Spinal cord (tissue), 10 donors: Measurements from ENCODE around the gene KCND1. TPM values are rescaled to one million over a fixed set of nuclear protein-coding genes. Genes with fewer than 3 reads are reported as not detected.
A peak's percentile ranks its signal among the peaks of the same experiment; 100 is the strongest.

Source experiments
- DNase-seq, 6 donors: peaks; one replicate each; pipeline versions ENCODE4 v3.0.0 to v3.0.0-alpha.2; 2013 to 2015; ENCODE audit warnings: low spot score in 6 of 6, low read depth in 4 of 6
- H3K27ac ChIP-seq: one replicate; pipeline ENCODE4 v1.5.1; 2013; ENCODE audit warnings: low read depth, low read length, control low read depth
- H3K27me3 ChIP-seq: one replicate; pipeline ENCODE4 v1.6.1; 2013; ENCODE audit warnings: low read length; ENCODE audit not compliant: control insufficient read depth, insufficient read depth
- H3K36me3 ChIP-seq: one replicate; pipeline ENCODE4 v1.6.1; 2013; ENCODE audit warnings: low read length; ENCODE audit not compliant: control insufficient read depth, insufficient read depth
- H3K4me1 ChIP-seq: one replicate; pipeline ENCODE4 v1.6.1; 2013; ENCODE audit warnings: low read length; ENCODE audit not compliant: control insufficient read depth, insufficient read depth
- H3K4me3 ChIP-seq: one replicate; pipeline ENCODE4 v1.5.1; 2013; ENCODE audit warnings: low read depth, low read length, control low read depth
- H3K9me3 ChIP-seq: one replicate; pipeline ENCODE4 v1.6.1; 2013; ENCODE audit warnings: low read length; ENCODE audit not compliant: control insufficient read depth, insufficient read depth
- WGBS: methylation state at CpG from one replicate; pipeline ENCODE4 v1.1.5; 2013; ENCODE audit warnings: missing lambda C conversion rate; ENCODE audit not compliant: insufficient coverage; 5-methylcytosine and 5-hydroxymethylcytosine counted together
- polyA plus RNA-seq, 2 donors: library from polyadenylated mRNA; unstranded; fragments of 120-200 nt; gene quantifications; one replicate each; pipeline ENCODE4 v1.2.1, GENCODE V29; 2013; ENCODE audit not compliant: insufficient read length in 2 of 2
- total RNA-seq, 2 donors: library from RNA; depleted of rRNA in 1 of 2; stranded (reverse); fragments of 120-200 nt in 1 of 2; fragments of >200 nt in 1 of 2; gene quantifications; one replicate each; pipeline versions ENCODE4 v1.2.3 to v1.2.4, GENCODE V29; 2013 to 2014
- donor health status: healthy.

KCND1 gene
- total and polyA plus RNA-seq, 4 donors = 1.8 to 6.7 (median 4.7) TPM

- H3K9me3 ChIP-seq = no peaks in the 10 kb centered on the region
- 51% methylated on average over 2 of the region's 5 CpGs for WGBS
- H3K4me1 ChIP-seq = no peaks in the 10 kb centered on the region
- H3K27ac ChIP-seq = no peak overlapping the region
- DNase-seq = no peak
- peaks cover 45% of the 10 kb centered on the region for H3K36me3 ChIP-seq
- H3K27me3 ChIP-seq = no peaks in the 10 kb centered on the region
- H3K4me3 ChIP-seq = no peak overlapping the region
Observed at GRCh38 chrX:48978226-48978625, 6.6 kb upstream of the KCND1 start.

- Histone ChIP-seq H3K27me3 (no peaks in the 10 kb centered on the region), H3K4me1 (peaks cover 14% of the 10 kb centered on the region), H3K9me3 (no peaks in the 10 kb centered on the region), H3K27ac (no peak overlapping the region), H3K4me3 (no peak overlapping the region), H3K36me3 (peaks cover 31% of the 10 kb centered on the region)
- no peak for DNase-seq
- 66% methylated on average over 6 of the region's 6 CpGs for whole genome bisulfite sequencing
Observed at GRCh38 chrX:48976086-48976485, 4.4 kb upstream of the KCND1 start.

- Histone ChIP-seq H3K4me3 (no peak overlapping the region), H3K27ac (no peak overlapping the region), H3K9me3 (no peaks in the 10 kb centered on the region), H3K4me1 (peaks cover 15% of the 10 kb centered on the region), H3K27me3 (no peaks in the 10 kb centered on the region), H3K36me3 (peaks cover 27% of the 10 kb centered on the region)
- 73% methylated on average over 2 of the region's 5 CpGs for WGBS
- no peak for DNase-seq
Observed at GRCh38 chrX:48975541-48975940, 3.9 kb upstream of the KCND1 start.

DNA sequence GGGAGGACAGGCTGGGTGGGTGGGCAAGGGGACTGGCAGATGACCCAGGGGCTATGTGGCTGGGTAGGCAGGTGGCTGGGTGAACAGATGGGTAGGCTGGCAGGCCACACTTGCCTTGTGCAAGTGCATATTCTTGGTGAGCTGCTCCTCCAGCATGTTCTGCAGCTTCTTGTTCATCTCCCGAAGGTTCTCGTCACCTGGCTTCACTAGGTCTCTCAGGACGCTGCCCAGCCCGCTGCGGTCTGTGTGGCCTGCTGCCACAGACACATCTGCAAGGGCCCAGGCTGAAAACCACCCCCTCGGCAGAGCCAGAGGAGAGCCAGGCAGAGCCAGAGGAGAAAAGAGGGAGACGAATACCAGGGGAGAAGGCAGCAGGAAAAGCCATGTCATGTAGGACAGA lies 3.4 kb upstream of the KCND1 start:
- H3K27ac ChIP-seq = no peak overlapping the region
- H3K9me3 ChIP-seq = no peaks in the 10 kb centered on the region
- peaks cover 15% of the 10 kb centered on the region for H3K4me1 ChIP-seq
- no peaks in the 10 kb centered on the region for H3K27me3 ChIP-seq
- no peak overlapping the region for H3K4me3 ChIP-seq
- DNase-seq = no peak
- WGBS = 92% methylated on average over 6 of the region's 7 CpGs
- peaks cover 27% of the 10 kb centered on the region for H3K36me3 ChIP-seq

DNA sequence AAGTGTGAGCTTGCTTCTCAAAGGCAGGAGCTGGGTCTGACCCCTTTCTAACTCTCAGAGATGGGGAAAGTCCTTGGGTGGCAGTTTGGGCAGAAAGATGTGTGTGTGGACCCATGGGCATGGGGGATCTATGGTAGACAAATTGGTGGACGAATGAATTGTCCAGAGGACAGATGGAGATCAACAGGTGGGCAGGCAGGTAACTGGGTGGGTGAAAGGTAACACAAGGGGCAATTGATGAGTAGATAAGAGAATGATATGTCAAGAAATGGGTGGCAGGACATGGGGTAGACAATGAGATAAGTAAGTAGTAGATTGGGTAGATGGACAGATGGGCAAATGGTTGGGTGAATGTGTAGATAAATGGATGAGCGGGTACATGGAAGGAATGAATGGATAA lies 2.9 kb upstream of the KCND1 start:
- 74% methylated on average over 2 of the region's 2 CpGs for WGBS

DNA sequence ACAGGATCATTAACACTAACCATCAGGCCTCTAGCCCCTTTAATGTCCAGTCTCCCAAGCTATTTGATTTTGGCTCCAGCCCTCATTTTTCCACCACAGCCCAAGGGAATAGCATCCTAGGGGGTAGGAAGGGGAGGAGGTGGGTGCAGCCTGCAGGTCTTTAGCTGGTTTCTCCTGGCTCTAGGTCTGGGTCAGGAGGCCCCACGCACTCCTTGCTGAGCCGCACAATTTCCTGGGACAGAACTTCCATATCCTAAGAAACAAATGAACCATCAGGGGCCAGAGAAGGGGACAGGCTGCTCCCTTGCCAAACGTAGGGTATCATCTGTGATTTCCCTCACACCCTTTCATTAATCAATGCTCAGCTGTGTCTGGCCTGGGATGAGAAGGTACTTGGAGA lies 2.4 kb upstream of the KCND1 start:
- 75% methylated on average over 2 of the region's 3 CpGs for WGBS
- no peak overlapping the region for H3K4me3 ChIP-seq
- peaks cover 29% of the 10 kb centered on the region for H3K36me3 ChIP-seq
- peaks cover 15% of the 10 kb centered on the region for H3K4me1 ChIP-seq
- DNase-seq = no peak
- H3K27me3 ChIP-seq = no peaks in the 10 kb centered on the region
- no peaks in the 10 kb centered on the region for H3K9me3 ChIP-seq
- no peak overlapping the region for H3K27ac ChIP-seq

More for the DNA sequence above, 2.9 kb upstream of the KCND1 start:
- Histone ChIP-seq H3K36me3 (peaks cover 26% of the 10 kb centered on the region), H3K27me3 (no peaks in the 10 kb centered on the region), H3K27ac (no peak overlapping the region), H3K9me3 (no peaks in the 10 kb centered on the region), H3K4me3 (no peak overlapping the region), H3K4me1 (peaks cover 15% of the 10 kb centered on the region)
- DNase-seq = no peak

DNA sequence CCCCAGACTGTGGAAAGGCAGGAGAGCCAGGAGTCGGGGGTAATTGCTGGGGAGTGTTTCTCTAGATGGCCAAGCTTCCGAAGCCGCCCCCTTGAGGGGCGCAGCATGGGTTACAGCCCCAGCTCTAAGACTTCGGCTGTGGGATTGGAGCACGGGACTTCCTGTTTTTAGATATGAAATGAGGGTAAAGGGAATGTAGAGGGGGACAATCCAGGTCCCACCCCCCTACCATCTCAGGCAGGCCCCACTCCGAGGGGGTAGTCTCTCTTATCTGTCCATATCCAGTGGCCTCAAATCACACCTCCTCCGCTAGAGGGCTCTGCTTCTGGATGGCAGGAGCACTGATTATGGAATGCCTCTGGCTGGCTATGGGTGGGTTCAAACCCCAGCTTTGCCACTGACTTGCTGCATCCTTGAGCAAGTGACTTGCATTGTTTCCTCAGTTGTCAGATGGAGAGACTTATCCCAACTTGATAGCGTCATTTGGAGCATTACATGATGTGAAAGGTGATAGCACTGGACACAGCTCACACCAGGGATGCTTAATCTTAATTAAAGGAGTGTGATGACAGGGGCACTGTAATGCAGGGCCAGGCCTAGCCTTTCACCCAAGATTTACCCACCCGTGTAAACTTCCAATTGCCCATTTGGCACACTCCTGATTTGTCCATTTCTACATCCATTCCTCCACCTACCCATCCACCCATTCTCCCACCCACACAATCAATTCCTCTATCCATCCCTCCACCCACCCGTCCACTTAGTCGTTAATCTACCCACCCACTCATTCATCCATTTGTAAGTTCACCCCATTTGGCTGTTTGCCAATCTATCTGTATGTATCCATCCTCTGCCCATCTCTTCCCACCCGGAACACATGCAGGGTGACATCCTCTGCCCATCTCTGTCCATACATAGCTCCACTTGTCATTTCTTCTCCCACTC lies 848 bp upstream of the KCND1 start:
- peaks cover 23% of the 10 kb centered on the region for H3K36me3 ChIP-seq
- peak overlapping the region; percentile 45 for H3K4me3 ChIP-seq
- H3K9me3 ChIP-seq = no peaks in the 10 kb centered on the region
- no peak overlapping the region for H3K27ac ChIP-seq
- peak in 2 of 6 donors; percentile 29 to 38 for DNase-seq
- WGBS = 59% methylated on average over 8 of the region's 13 CpGs
- no peaks in the 10 kb centered on the region for H3K27me3 ChIP-seq
- H3K4me1 ChIP-seq = peaks cover 15% of the 10 kb centered on the region

GRCh38 chrX:48969471-48969870 lies 2.2 kb downstream of the KCND1 start:
- no peak for DNase-seq
- H3K4me3 ChIP-seq = no peak overlapping the region
- peaks cover 15% of the 10 kb centered on the region for H3K4me1 ChIP-seq
- H3K27ac ChIP-seq = no peak overlapping the region
- no peaks in the 10 kb centered on the region for H3K27me3 ChIP-seq
- 84% methylated on average over 28 of the region's 28 CpGs for WGBS
- H3K9me3 ChIP-seq = no peaks in the 10 kb centered on the region
- peaks cover 12% of the 10 kb centered on the region for H3K36me3 ChIP-seq

DNA sequence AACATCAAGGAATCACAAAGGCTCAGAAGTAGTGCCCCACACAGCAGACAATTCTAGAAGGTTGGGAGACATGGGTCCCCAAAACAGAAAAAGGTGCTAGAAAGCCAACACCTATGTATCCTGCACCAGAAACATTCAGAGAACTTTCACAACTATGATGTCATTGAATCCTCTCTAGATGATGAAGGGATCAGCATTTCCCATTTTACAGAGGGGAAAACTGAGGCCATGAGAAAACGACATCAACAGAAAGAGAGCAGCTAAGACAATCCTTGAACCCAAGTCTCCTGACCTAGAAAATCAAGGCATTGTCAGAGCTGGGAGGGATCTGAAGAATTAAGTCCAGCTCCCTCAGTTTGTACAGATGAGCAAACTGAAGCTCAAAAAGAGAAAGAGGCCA lies 3.3 kb downstream of the KCND1 start:
- DNase-seq = no peak
- H3K4me1 ChIP-seq = peaks cover 15% of the 10 kb centered on the region
- H3K27ac ChIP-seq = no peak overlapping the region
- no peaks in the 10 kb centered on the region for H3K9me3 ChIP-seq
- WGBS = 80% methylated on average over 1 of the region's 1 CpG
- no peaks in the 10 kb centered on the region for H3K27me3 ChIP-seq
- H3K36me3 ChIP-seq = peaks cover 9% of the 10 kb centered on the region
- H3K4me3 ChIP-seq = no peak overlapping the region
